ENCODE measurements around the gene CYSTM1. TPM values are rescaled to one million over a fixed set of nuclear protein-coding genes. Genes with fewer than 3 reads are reported as not detected.
"Not testable (repeated sequence)": the region's sequence is repeated elsewhere in the genome, so short reads cannot be mapped to it uniquely, and the experiment has no call there.

Gene CYSTM1
- total RNA-seq, 1 donor from 2014 or later = 19.7 TPM

- no peak for DNase-seq (ENCODE audit: low read depth, low spot score)
These were observed 26.5 kb upstream of the CYSTM1 start for GRCh38 chr5:140148508-140148907.

- no peak for DNase-seq (ENCODE audit: low read depth, low spot score)
These were observed 24.8 kb upstream of the CYSTM1 start for GRCh38 chr5:140150201-140150600.

GRCh38 chr5:140151144-140152021 lies 23.6 kb upstream of the CYSTM1 start:
- DNase-seq (ENCODE audit: low read depth, low spot score) = no peak

- no peak for DNase-seq (ENCODE audit: low read depth, low spot score)
These were observed 22.7 kb upstream of the CYSTM1 start for GRCh38 chr5:140152022-140152999.

- no peak for DNase-seq (ENCODE audit: low read depth, low spot score)
These were observed 21.7 kb upstream of the CYSTM1 start for GRCh38 chr5:140153255-140153654.

- DNase-seq (ENCODE audit: low read depth, low spot score) = no peak
These were observed 21.1 kb upstream of the CYSTM1 start for GRCh38 chr5:140153905-140154304.

GRCh38 chr5:140154710-140155381 lies 20.1 kb upstream of the CYSTM1 start:
- not testable (repeated sequence) for DNase-seq (ENCODE audit: low read depth, low spot score)

- peak; percentile 22 for DNase-seq (ENCODE audit: low read depth, low spot score)
These were observed 17.8 kb upstream of the CYSTM1 start for GRCh38 chr5:140157032-140157781.

GRCh38 chr5:140159014-140159927 lies 15.7 kb upstream of the CYSTM1 start:
- no peak for DNase-seq (ENCODE audit: low read depth, low spot score)

- DNase-seq (ENCODE audit: low read depth, low spot score) = no peak
These were observed 12.7 kb upstream of the CYSTM1 start for GRCh38 chr5:140162275-140162674.

GRCh38 chr5:140162781-140163180 lies 12.2 kb upstream of the CYSTM1 start:
- DNase-seq (ENCODE audit: low read depth, low spot score) = no peak

GRCh38 chr5:140165101-140165922 lies 9.7 kb upstream of the CYSTM1 start:
- DNase-seq (ENCODE audit: low read depth, low spot score) = no peak

- no peak for DNase-seq (ENCODE audit: low read depth, low spot score)
These were observed 9.1 kb upstream of the CYSTM1 start for GRCh38 chr5:140165923-140166270.

GRCh38 chr5:140166911-140167310 lies 8.1 kb upstream of the CYSTM1 start:
- no peak for DNase-seq (ENCODE audit: low read depth, low spot score)

- DNase-seq (ENCODE audit: low read depth, low spot score) = no peak
These were observed 6.6 kb upstream of the CYSTM1 start for GRCh38 chr5:140168371-140168770.

- no peak for DNase-seq (ENCODE audit: low read depth, low spot score)
These were observed 5.6 kb upstream of the CYSTM1 start for GRCh38 chr5:140169410-140169809.

GRCh38 chr5:140172483-140172882 lies 2.5 kb upstream of the CYSTM1 start:
- DNase-seq (ENCODE audit: low read depth, low spot score) = no peak

GRCh38 chr5:140174014-140174413 lies 974 bp upstream of the CYSTM1 start:
- DNase-seq (ENCODE audit: low read depth, low spot score) = no peak

All from pulmonary artery endothelial cell (primary cell).